Dedifferentiated amniotic fluid mesenchymal stem cell (primary cell): Measurements from ENCODE around the gene FUOM.

Experiments used
- DNase-seq: peaks from one replicate; pipeline ENCODE4 v3.0.0-alpha.2; 2016; ENCODE audit errors: extremely low spot score

Gene FUOM, protein sequence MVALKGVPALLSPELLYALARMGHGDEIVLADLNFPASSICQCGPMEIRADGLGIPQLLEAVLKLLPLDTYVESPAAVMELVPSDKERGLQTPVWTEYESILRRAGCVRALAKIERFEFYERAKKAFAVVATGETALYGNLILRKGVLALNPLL

DNA sequence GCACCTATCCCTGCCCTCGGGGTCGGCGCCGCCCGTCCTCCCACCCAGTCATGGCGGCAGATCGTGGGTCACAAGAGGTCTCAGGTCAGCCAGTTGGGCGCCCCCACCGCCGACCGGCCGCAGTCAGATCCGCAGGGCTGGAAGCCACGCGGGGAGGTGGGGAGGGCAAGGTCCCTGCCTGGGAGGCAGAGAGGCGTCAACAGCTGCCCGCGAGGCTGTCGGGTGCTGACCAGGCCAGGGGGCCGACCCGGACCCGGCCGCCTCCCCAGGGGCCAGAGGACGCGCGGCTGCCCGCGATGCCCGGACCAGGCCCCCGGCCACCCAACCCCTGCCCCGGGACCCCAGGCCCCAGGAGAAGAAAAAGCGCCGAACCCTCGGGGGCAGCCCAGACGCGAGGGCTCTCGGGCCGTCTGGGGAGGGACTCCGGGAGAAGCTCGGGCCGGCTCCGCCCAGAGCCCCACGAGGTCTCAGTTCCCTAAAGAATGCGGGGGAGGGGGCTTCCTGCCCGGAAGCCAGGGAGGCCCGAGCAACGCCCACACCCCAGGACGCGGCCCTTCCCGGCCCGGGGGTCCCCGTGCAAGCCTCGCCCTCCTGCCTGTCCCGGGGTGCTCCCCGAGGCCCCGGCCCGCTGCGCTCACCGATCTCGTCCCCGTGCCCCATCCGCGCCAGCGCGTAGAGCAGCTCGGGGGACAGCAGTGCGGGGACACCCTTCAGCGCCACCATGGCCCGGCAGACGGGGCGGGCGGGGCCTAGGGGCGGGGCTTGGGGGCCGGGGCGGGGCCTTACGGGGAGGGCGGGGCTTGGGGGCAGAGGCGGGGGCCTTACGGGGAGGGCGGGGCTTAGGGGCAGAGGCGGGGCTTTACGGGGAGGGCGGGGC, at the start of gene FUOM:
FUOM (minus strand) TSS at position 735 of the 877 bp plus-strand sequence; CDS start at position 723, 12 bp downstream.
- no peak for DNase-seq

DNA sequence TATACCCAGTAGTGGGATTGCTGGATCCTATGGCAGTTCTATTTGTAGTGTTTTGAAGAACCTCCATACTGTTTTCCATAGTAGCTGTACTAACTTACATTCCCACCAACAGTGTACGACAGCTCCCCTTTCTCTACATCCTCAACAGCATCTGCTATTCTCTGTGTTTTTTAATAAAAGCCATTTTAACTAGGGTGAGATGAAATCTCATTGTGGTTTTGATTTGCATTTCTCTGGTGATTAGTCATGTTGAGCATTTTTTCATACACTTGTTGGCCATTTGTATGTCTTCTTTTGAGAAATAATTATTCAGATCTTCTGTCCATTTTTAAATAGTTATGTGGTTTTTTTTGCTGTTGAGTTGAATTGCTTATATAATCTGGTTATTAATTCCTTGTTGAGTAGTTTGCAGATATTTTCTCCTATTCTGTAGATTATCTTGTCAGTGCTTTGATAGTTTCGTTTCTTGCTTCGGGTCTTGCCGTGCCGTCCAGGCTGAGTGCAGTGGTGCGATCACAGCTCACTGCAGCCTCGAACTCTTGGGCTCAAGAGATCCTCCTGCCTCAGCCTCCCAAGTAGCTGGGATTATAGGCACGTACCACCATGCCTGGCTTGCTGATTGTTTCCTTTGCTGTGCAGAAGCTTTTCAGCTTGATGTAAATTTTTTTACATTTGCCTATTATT, 48.2 kb upstream of the FUOM start:
- no peak for DNase-seq

DNA sequence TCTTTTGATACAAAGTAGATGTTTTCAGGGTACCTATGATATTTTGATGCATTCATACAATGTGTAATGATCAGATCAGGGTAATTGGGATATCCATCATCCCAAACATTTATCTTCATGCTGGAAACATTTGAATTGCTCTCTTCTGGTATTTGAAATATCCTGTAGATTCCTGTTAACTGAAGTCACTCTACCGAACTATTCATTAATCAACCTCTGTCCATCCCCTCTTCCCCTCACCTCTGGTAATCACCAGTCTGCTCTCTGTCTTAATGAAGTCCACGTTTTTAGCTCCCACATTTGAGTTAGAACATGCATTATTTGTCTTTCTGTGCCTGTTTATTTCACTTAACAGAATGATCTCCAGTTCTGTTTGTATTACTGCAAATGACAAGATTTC, 47.5 kb upstream of the FUOM start:
- DNase-seq = no peak

DNA sequence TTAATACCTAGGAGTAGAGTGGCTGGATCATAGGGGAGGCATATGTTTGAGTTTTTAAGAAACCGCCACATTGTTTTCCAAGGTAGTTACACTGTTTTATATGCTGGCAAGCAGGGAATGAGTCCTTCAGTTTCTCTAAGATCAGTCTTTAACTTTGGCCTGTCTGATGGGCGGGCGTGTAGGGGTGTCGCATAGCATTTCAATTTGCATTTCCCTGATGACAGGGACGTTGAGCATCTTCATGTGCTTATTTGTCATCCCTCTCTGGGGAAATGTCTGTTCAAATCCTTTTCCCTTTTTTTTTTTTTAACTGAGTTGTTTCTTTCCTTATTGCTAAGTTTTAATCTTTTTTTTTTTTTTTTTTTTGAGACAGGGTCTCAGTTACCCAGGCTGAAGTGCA, 46.0 kb upstream of the FUOM start:
- no peak for DNase-seq

DNA sequence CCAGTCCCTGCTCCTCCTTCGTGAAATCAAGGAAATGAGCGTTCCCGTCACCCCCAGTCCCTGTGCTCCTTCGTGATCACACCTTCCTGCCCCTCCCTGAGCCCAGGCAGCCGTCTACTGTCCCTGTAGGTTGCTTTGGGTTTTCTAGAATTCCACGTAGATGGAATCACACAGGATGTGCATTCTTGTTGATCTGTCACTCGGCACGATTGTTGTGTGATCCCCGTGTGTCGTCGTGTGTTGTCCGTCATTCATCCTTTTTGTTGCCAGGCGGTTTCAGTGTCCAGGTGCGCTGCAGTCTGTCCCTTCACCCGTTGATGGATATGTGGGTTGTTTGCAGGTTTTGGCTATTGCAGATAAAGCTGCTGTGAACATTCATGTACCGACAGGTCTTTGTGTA, 45.5 kb upstream of the FUOM start:
- DNase-seq = no peak

DNA sequence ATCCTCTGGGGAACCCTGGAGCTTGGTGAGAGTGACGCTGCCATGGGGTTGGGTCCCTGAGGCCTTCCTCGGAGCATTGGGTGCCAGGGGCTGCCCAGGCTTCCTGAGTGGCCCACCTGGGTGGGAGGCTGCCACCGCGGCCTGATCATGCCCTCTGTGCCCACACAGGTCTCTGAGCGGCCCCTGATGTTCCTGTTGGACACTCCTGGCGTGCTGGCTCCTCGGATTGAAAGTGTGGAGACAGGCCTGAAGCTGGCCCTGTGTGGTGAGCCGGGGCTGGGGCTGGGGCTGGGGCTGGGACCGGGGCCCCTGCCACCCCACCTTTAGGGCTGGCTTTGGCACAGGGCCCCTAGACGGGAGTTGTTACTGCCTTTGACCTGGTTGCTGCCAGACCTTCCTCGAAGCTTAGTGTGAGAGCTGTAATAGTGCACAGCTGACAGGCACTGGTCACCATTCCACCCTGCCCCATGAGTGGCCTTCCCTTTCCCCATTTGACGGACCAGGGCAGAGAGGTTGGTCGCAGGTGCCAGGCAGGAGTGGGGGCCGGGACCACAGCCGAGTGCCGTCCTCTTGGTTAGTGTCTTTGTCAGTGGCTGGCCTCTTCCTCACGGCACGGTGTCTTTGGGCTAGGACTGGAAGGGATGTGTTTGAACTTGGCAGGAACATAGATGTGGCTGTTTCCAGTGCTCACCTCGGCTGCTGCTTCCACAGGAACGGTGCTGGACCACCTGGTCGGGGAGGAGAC, 44.3 kb upstream of the FUOM start:
- no peak for DNase-seq

DNA sequence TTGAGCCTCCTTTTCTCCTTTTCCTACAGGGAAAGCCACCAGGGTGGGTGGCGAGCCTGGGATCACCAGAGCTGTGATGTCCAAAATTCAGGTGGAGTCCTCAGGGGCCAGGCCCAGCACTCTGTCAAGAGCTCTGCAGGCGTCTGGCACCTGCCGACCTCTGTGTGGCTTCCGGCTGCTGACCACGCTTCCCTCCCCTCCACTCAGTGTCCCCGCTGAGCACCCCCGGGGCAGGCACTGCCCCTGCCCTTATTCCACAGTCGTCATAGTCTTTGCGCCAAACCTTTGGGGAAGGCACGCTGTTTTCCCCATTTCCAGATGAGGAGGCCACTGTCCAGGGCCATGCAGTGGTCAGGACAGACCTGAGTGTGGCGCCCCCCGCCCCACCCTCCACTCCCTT, 43.7 kb upstream of the FUOM start:
- no peak for DNase-seq

DNA sequence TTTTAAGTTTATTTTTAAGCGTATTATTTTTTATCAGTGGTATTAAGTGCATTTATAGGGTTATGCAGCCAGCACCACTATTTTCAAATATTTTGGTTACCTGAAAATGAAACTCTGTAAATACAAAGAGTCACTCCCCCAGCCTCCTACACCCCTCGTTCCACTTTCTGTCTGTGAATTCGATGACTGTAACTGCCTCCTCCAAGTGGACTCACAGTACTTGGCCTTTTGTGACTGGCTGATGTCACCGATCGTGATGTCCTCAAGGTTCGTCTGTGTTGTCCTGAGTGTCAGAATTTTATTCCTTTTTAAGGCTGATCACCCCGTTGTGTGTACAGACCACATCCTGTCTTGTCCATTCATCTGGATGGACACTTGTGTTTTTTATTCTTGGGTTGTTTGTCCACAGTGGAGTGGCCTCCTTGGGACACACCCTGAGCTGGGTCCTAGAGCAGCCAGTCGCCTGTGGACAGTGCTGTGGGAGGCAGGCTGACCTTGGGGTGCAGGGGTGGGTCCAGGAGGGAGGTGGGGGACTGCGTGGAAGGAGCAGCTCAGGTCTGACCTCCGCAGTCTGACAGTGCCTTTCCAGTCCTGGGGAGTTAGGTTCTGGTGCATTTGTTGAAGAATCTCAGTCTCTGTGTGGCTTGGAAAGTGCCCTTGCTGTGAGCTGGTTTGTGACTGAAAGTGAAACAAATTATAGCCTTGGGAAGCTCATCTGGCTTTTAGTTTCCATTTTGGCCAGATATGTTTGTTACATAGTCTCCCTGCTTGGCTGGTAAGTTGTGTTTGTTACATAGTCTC, 43.0 kb upstream of the FUOM start:
- DNase-seq = no peak

DNA sequence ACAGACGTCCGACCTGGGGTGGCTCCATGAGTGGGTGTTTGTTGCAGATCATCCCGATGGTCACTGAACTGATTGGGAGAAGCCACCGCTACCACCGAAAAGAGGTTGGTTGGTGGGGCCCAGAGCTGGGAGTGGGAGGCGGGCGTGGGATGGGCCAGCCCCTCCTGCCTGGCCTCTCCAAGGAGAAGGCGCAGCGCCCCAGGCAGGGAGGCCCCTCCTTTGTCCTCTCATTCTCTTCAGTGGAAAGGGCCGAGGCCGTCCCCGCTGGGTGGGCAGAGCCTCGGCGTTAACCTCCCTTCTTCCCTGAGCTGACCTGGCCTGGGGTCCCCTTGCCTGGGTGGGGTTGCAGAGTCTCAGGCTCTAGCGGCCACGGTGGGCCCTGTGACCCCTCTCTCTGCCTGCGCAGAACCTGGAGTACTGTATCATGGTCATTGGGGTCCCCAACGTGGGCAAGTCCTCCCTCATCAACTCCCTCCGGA, 41.3 kb upstream of the FUOM start:
- DNase-seq = no peak

DNA sequence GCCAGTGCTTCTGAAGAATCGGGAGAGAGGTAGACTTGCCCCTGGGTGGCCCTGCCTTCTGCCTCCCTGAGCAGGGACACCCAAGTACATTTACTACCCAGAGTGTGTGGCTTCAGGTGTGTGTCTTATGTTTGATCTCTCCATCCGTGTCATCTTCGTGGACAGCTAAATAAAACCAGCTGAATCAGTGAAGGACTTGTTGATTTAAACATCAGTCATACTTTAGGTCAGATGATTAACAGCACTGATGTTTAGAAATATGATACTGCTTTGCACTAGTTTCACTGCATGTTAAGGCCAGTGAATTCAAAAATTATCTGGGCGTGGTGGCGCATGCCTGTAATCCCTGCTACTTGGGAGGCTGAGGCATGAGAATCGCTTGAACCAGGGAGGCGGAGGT, 40.1 kb upstream of the FUOM start:
- DNase-seq = no peak

DNA sequence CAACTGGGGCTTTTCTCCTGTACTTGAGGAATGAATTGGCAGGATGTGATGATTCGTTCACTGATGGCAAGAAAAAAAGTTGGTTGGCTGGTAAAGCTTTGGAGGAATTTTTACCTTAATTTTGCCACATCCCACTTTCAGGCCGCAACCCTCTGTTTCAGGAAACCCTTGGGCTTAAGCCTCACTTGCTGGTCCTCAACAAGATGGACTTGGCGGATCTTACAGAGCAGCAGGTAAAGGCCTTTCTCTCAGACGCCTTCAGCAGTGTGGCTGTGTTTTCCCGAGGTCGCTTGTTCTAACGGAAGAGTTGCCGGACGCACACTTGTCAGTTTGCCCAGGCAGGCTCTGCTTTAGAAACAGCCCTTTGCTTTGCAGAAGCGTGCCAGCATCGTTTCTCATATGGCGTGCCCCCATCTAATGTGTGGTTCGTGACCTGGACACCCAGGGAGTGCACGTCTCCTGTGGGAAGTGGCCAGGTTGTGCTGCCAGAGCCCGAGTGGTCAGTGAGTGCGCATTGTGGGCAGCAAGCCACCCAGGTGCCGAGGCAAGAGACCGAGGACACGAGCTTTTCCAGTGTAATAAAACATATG, 38.3 kb upstream of the FUOM start:
- no peak for DNase-seq

DNA sequence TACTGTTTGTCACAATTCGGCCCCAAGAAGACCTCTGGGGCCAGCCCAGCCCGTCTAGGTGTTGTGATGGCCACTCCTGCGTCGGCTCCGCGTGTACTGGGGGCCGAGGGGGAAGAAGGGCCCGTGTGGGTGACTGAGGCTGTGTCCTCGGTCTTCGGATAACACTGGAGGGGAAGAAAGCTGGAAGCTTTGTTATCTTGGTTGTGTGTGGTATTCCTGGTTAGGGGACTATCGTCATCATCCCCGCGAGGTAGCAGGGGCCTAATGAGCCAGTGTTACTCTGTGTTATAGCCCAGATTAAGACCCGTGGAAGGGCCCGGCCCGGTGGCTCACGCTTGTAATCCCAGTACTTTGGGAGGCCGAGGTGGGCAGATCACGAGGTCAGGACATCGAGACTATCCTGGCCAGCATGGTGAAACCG, 37.0 kb upstream of the FUOM start:
- DNase-seq = no peak

DNA sequence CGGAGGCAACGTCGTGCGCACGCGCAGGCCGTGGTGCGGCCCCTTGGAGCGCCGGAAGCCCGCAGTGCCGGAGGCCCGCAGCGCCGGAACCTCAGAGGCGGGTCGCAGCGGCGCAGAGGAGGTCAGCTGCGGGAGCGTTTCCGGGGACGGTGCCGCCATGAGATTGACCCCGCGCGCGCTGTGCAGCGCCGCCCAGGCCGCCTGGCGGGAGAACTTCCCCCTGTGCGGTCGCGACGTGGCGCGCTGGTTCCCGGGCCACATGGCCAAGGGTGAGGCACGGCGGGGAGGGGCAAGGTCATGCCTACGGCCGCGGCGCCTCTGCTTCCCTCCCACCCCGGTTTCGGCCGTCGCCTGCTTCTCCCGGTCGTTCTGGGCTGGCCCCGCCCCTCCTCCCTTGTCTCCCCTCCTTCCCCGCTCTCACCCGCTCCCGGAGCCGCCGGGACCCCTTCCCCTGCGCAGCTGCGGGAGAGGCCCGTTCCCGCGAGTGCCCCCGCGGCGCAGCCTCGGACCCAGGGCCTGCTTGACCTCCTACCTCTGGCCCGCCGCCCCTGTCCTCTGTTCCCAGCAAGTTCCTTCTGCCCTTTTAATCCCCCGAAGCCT, 36.3 kb upstream of the FUOM start, which contains the start of gene MTG1:
MTG1 (plus strand) TSS at position 94 of the 600 bp plus-strand sequence; CDS start at position 158, 64 bp downstream.
- peak; percentile 89 for DNase-seq

DNA sequence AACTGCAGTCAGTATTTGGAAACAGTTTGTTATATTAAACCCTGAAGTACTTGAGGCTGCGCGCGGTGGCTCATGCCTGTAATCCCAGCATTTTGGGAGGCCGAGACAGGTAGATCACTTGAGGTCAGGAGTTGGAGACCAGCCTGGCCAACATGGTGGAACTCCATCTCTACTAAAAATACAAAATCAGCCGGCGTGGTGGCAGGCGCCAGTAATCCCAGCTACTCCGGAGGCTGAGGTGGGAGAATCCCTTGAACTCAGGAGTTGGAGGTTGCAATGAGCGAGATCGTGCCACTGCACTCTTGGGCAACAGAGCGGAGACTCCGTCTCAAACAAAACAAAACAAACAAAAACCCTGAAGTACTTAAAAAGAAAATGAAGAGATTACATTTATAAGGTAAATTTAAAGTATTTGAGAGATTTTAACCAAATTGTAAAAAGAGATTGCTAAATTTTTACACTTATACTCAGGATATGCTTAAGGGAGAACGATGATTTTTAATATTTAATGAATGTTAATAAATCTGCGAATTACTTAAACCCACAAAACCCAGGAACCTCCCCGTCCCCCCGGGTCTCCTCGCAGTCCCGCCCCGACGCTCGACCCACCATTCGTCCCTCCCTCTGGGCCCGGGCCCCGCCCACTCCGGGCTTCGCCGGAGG, 35.7 kb upstream of the FUOM start:
- no peak for DNase-seq

DNA sequence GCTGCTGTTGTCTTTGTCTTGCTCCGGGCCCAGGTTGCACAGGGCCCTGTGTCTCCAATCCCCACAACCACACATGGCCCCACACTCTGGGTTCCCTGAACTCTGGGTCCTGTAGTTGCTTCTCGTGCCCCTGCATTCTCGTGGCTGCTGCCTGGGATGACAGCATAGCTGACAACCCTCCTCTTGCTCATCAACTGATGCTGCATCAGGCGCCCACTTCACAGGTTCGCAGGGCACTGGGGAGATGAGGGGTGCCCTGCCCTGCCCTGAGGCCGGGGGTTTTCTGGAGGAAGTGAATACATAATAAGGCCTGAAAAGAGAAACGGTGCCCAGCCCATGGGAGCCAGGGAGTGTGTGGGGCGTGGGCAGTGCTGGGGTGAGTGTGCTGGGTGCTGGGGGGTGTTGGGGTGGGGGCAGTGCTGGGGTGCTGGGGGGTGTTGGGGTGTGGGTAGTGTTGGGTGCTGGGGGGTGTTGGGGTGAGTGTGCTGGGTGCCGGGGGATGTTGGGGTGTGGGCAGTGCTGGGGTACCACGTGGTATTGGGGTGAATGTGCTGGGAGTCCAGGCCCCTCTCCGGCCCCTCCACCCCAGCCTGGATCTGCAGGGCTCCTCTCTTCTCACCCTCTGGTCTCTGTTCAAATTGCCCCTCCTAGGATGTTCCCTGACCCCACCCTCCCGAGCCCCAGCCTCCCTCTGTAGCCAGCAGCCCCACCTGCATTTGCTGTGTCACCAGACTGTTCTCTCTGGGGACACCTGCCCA, 34.1 kb upstream of the FUOM start:
- no peak for DNase-seq

DNA sequence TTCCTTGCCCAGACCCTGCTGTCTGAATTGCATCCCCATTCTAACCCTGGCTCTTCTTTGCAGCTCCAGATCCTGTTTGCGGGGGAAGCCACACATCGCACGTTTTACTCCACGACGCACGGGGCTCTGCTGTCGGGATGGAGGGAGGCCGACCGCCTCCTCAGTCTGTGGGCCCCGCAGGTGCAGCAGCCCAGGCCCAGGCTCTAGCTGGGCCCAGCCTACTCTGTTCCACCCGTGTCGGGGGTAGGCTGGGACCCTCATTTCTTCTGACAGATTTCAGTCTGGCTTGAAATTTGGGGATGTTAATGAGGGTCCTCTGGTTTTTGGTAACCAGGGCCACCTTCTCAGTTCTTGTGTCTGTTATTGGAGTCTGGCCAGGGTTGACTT, 33.4 kb upstream of the FUOM start:
- DNase-seq = no peak

DNA sequence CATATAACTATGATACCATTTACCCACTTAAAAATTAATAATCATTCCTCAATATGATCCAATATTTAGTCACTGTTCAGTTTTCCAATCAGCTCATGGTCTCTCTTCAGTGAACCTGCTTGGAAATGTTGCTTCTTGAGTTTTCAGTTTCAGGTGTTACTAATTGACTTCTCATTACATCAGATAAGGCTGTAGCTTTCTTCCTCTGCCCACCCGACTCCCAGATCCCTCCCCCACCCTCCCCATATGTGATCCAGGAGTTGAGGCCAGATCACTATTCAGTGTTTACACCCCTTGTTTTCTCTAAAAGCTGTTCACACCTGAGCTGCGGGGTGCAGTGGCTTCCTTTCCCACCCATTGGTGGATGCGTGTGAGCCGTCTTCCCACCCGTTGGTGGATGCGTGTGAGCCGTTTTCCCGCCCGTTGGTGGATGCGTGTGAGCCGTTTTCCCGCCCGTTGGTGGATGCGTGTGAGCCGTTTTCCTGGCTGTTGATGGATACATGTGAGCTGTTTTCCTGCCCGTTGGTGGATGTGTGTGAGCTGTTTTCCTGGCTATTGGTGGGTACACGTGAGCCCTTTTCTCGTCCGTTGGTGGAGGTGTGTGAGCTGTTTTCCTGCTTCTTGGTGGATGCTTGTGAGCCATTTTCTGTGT, 32.9 kb upstream of the FUOM start:
- DNase-seq = no peak
